Measurements from ENCODE around the gene ZBTB7C.

DNA sequence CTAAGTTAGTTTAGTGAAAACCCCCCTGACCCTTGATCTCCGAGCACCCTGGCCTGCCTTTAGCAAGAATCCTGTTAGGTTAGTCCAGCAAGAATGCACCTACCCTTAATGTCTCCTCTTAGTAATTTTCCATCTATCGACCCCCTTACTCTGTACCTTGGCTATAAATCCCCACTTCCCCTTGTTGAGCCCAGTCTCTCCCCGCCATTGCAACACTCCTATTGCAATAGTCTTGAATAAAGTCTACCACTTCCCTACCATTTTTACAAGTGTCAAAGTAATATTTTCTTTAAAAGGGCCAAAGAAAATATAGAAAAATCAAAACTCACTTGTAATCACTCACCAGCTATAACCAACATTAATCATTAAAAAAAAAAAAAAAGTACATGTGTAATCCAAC lies 4.2 kb upstream of the ZBTB7C start:
- TF ChIP-seq CTCF (IDR thresholded peaks at IDR 0.05; ENCODE audit: low read depth, low read length, missing input control) = no peak
- TF ChIP-seq HNF4A (conservative IDR thresholded peaks at IDR 0.05) = no peak
- no peak for TF ChIP-seq TAF1 (conservative IDR thresholded peaks at IDR 0.05)
- TF ChIP-seq GABPA (IDR thresholded peaks at IDR 0.05 in 1 of 2, conservative IDR thresholded peaks at IDR 0.05 in 1 of 2) = no peak
- TF ChIP-seq, protein P1, sequence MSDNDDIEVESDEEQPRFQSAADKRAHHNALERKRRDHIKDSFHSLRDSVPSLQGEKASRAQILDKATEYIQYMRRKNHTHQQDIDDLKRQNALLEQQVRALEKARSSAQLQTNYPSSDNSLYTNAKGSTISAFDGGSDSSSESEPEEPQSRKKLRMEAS (IDR thresholded peaks at IDR 0.05) = no peak
- TF ChIP-seq REST (IDR thresholded peaks at IDR 0.05) = no peak
- TF ChIP-seq YY1 (IDR thresholded peaks at IDR 0.05) = no peak
- no peak for TF ChIP-seq RAD21 (IDR thresholded peaks at IDR 0.05)
- TF ChIP-seq SP1 (IDR thresholded peaks at IDR 0.05) = no peak
- no peak for TF ChIP-seq ATF3 (IDR thresholded peaks at IDR 0.05)
- TF ChIP-seq JUND (IDR thresholded peaks at IDR 0.05) = no peak
- TF ChIP-seq, protein P2, sequence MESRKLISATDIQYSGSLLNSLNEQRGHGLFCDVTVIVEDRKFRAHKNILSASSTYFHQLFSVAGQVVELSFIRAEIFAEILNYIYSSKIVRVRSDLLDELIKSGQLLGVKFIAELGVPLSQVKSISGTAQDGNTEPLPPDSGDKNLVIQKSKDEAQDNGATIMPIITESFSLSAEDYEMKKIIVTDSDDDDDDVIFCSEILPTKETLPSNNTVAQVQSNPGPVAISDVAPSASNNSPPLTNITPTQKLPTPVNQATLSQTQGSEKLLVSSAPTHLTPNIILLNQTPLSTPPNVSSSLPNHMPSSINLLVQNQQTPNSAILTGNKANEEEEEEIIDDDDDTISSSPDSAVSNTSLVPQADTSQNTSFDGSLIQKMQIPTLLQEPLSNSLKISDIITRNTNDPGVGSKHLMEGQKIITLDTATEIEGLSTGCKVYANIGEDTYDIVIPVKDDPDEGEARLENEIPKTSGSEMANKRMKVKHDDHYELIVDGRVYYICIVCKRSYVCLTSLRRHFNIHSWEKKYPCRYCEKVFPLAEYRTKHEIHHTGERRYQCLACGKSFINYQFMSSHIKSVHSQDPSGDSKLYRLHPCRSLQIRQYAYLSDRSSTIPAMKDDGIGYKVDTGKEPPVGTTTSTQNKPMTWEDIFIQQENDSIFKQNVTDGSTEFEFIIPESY (IDR thresholded peaks at IDR 0.05) = no peak
- no peak for TF ChIP-seq FOXA1 (IDR thresholded peaks at IDR 0.05)
- no peak for TF ChIP-seq RXRA (IDR thresholded peaks at IDR 0.05)

Measured in liver (tissue), 3 donors.